ENCODE measurements around the gene DOCK1.

- TF ChIP-seq EZH2 (IDR thresholded peaks at IDR 0.05; ENCODE audit: borderline replicate concordance, insufficient read depth, low read length, poor library complexity, severe bottlenecking) (no peak), CTCF (IDR thresholded peaks at IDR 0.05; ENCODE audit: poor library complexity, severe bottlenecking) (no peak), EP300 (conservative IDR thresholded peaks at IDR 0.05; ENCODE audit: poor library complexity, severe bottlenecking) (no peak), SMC3 (conservative IDR thresholded peaks at IDR 0.05; ENCODE audit: poor library complexity) (no peak), RAD21 (conservative IDR thresholded peaks at IDR 0.05) (no peak), REST (IDR thresholded peaks at IDR 0.05; ENCODE audit: borderline replicate concordance) (no peak), TAF1 (IDR thresholded peaks at IDR 0.05; ENCODE audit: low read depth) (no peak)
Observed at GRCh38 chr10:126895214-126895781, 9.9 kb upstream of the DOCK1 start.

Data from neural cell (in vitro differentiated cells).